ENCODE data around the gene SPEN. TPM values are rescaled to one million over a fixed set of nuclear protein-coding genes. Genes with fewer than 3 reads are reported as not detected.

The SPEN gene
- total and polyA plus RNA-seq, 9 of the 15 experiments (the other 6 are each of a cell fraction or from before 2014, with no cell fraction given), result 5.7 to 87.5 (median 27.2) TPM

- TF ChIP-seq, protein P1, sequence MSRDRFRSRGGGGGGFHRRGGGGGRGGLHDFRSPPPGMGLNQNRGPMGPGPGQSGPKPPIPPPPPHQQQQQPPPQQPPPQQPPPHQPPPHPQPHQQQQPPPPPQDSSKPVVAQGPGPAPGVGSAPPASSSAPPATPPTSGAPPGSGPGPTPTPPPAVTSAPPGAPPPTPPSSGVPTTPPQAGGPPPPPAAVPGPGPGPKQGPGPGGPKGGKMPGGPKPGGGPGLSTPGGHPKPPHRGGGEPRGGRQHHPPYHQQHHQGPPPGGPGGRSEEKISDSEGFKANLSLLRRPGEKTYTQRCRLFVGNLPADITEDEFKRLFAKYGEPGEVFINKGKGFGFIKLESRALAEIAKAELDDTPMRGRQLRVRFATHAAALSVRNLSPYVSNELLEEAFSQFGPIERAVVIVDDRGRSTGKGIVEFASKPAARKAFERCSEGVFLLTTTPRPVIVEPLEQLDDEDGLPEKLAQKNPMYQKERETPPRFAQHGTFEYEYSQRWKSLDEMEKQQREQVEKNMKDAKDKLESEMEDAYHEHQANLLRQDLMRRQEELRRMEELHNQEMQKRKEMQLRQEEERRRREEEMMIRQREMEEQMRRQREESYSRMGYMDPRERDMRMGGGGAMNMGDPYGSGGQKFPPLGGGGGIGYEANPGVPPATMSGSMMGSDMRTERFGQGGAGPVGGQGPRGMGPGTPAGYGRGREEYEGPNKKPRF (IDR thresholded peaks at IDR 0.05; ENCODE audit: low read depth, low read length), result no peak
- TF ChIP-seq, protein P2, sequence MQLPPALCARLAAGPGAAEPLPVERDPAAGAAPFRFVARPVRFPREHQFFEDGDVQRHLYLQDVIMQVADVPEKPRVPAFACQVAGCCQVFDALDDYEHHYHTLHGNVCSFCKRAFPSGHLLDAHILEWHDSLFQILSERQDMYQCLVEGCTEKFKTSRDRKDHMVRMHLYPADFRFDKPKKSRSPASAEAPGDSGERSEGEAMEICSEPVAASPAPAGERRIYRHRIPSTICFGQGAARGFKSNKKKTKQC (CRISPR knock-in tag; IDR thresholded peaks at IDR 0.05), result no peak
- TF ChIP-seq ZNF76 (CRISPR knock-in tag; IDR thresholded peaks at IDR 0.05; ENCODE audit: borderline replicate concordance) (no peak), SMARCE1 (IDR thresholded peaks at IDR 0.05) (no peak), ZNF436 (CRISPR knock-in tag; IDR thresholded peaks at IDR 0.05) (no peak), FOXP1 (CRISPR knock-in tag; IDR thresholded peaks at IDR 0.05) (no peak), CHCHD3 (CRISPR knock-in tag; IDR thresholded peaks at IDR 0.05) (no peak), ETS2 (tag; IDR thresholded peaks at IDR 0.05; ENCODE audit: borderline replicate concordance, poor library complexity, severe bottlenecking) (no peak), ADNP (tag; IDR thresholded peaks at IDR 0.05) (no peak), SOX6 (IDR thresholded peaks at IDR 0.05) (no peak), ZNF589 (CRISPR knock-in tag; IDR thresholded peaks at IDR 0.05; ENCODE audit: low read depth) (no peak), TAF9B (IDR thresholded peaks at IDR 0.05; ENCODE audit: partially characterized antibody) (no peak)
These were observed 38.6 kb upstream of the SPEN start (continued) for GRCh38 chr1:15808955-15809354.

All from K562 (cell line).